HepG2 (cell line): ENCODE data around the gene CCSER2. TPM values are rescaled to one million over a fixed set of nuclear protein-coding genes. Genes with fewer than 3 reads are reported as not detected.

Experiments used
- ATAC-seq: fragments of 200-7000 bp; cut with Tn5 transposase; 3 replicates; pipeline ENCODE4 v1.9.1; 2020; ENCODE audit warnings: mild to moderate bottlenecking, moderate library complexity
- BruUV-seq: library from RNA; stranded (reverse); fragments of 400-500 nt; replicated peaks from 2 replicates; lab custom pipeline; 2021; lab: Mats Ljungman, UMichigan
- CTCF ChIA-PET: fragments of 300-600 bp; formaldehyde crosslinking; extraction: SDS; loops from one replicate; lab custom pipeline; 2021; ENCODE audit warnings: low total read pairs, inconsistent platforms, low intra/inter-chr PET ratio; lab: Yijun Ruan, JAX
- POLR2A ChIA-PET: fragments of 350-600 bp; sonication (Branson Sonifier 250); formaldehyde crosslinking; loops from one replicate; lab custom pipeline; 2020; ENCODE audit warnings: antibody characterized with exemption, inconsistent platforms; lab: Yijun Ruan, JAX
- DNase-seq: peaks from one replicate; pipeline ENCODE4 v3.0.0-alpha.2; 2015; ENCODE audit warnings: low spot score
- FAIRE-seq: peaks from 3 replicates; lab custom pipeline; 2011; peaks lifted over from hg19 to GRCh38; lab: Jason Lieb, UNC
- H2AFZ ChIP-seq: one replicate; pipeline ENCODE4 v1.6.1; 2011; ENCODE audit warnings: low read length, inconsistent platforms
- H3K27ac ChIP-seq: fragments of 300-600 bp; 3 replicates; pipeline ENCODE4 v1.8.0; 2011; ENCODE audit warnings: mixed run types, mild to moderate bottlenecking, mixed read lengths, low read length, inconsistent platforms; ENCODE audit not compliant: insufficient read depth; ENCODE audit errors: extremely low read length
- H3K27me3 ChIP-seq, 2 experiments: fragments of 200-600 bp in 1 of 2; 2 replicates in 1 of 2; 3 replicates in 1 of 2; pipeline versions ENCODE4 v1.6.0 to v1.8.0; 2011; ENCODE audit warnings: low read length in 2 of 2, mild to moderate bottlenecking in 2 of 2, moderate library complexity in 2 of 2, inconsistent platforms in 1 of 2; ENCODE audit not compliant: insufficient read depth in 2 of 2, control insufficient read depth in 1 of 2
- H3K36me3 ChIP-seq, 2 experiments: fragments of 200-600 bp in 1 of 2; replicated peaks in 1 of 2; 2 replicates in 1 of 2; 3 replicates in 1 of 2; pipeline versions ENCODE4 v1.5.1 to v1.8.0; 2011; ENCODE audit warnings: low read length in 2 of 2, inconsistent platforms in 1 of 2; ENCODE audit not compliant: insufficient read depth in 2 of 2, control insufficient read depth in 1 of 2
- H3K4me1 ChIP-seq: 2 replicates; pipeline ENCODE4 v1.5.1; 2012; ENCODE audit warnings: low read length, inconsistent platforms; ENCODE audit not compliant: insufficient read depth
- H3K4me2 ChIP-seq: 2 replicates; pipeline ENCODE4 v1.6.0; 2011; ENCODE audit warnings: low read depth, low read length, inconsistent platforms
- H3K4me3 ChIP-seq, 3 experiments: fragments of 200-600 bp in 1 of 3; sonication (generic), shearing (Covaris generic) in 1 of 3; replicated peaks in 1 of 3; 2 replicates each; pipeline ENCODE4 v1.5.1; 2011 to 2016; ENCODE audit warnings: low read length in 3 of 3, inconsistent platforms in 2 of 3, low read depth in 2 of 3, mild to moderate bottlenecking in 2 of 3, control low read depth in 1 of 3, mixed read lengths in 1 of 3; ENCODE audit not compliant: insufficient read depth in 1 of 3
- H3K79me2 ChIP-seq: one replicate; pipeline ENCODE4 v1.6.1; 2011; ENCODE audit warnings: low read length, inconsistent platforms; ENCODE audit not compliant: insufficient read depth
- H3K9ac ChIP-seq: 2 replicates; pipeline ENCODE4 v1.6.0; 2011; ENCODE audit warnings: mild to moderate bottlenecking, low read depth, low read length, inconsistent platforms; ENCODE audit not compliant: insufficient read depth
- H3K9me3 ChIP-seq: 2 replicates; pipeline ENCODE4 v1.5.1; 2012; ENCODE audit warnings: mild to moderate bottlenecking, low read length
- H4K20me1 ChIP-seq: 2 replicates; pipeline ENCODE4 v1.6.0; 2011; ENCODE audit warnings: inconsistent platforms, mild to moderate bottlenecking, low read length, moderate library complexity; ENCODE audit not compliant: insufficient read depth
- ATAD3A ChIP-seq: sonication (generic); formaldehyde crosslinking; IDR thresholded peaks from 2 replicates; pipeline ENCODE4 v1.4.0; 2020; ENCODE audit warnings: missing genetic modification reagents
- HIC2 ChIP-seq: sonication (generic); formaldehyde crosslinking; IDR thresholded peaks from 2 replicates; pipeline ENCODE4 v1.9.0; 2022; ENCODE audit warnings: low read depth, missing genetic modification reagents
- HIVEP1 ChIP-seq: sonication (generic); formaldehyde crosslinking; IDR thresholded peaks from 2 replicates; pipeline ENCODE4 v1.4.0; 2020; ENCODE audit warnings: mild to moderate bottlenecking, missing genetic modification reagents
- JUN ChIP-seq: sonication (generic); formaldehyde crosslinking; IDR thresholded peaks from 2 replicates; pipeline ENCODE4 v1.4.0; 2020; ENCODE audit warnings: mild to moderate bottlenecking, missing genetic modification reagents
- KDM3A ChIP-seq: IDR thresholded peaks from 2 replicates; pipeline ENCODE4 v1.6.1; 2018; ENCODE audit warnings: low read depth, missing compliant biosample characterization
- KLF13 ChIP-seq: sonication (generic); formaldehyde crosslinking; IDR thresholded peaks from 2 replicates; pipeline ENCODE4 v1.4.0; 2020; ENCODE audit warnings: mild to moderate bottlenecking, missing genetic modification reagents
- MAFF ChIP-seq: IDR thresholded peaks from 2 replicates; pipeline ENCODE4 v1.6.1; 2011; ENCODE audit warnings: low read depth, low read length, improper control_type of control experiment
- NR2F2 ChIP-seq: IDR thresholded peaks from 2 replicates; pipeline ENCODE4 v1.6.1; 2012; ENCODE audit warnings: low read depth, inconsistent platforms, borderline replicate concordance
- RFXAP ChIP-seq: sonication (generic); formaldehyde crosslinking; IDR thresholded peaks from 2 replicates; pipeline ENCODE4 v1.4.0; 2020; ENCODE audit warnings: missing genetic modification reagents, borderline replicate concordance
- SMC3 ChIP-seq: IDR thresholded peaks from 2 replicates; pipeline ENCODE4 v1.6.1; 2011; ENCODE audit warnings: low read length, improper control_type of control experiment
- THAP7 ChIP-seq: sonication (generic); formaldehyde crosslinking; IDR thresholded peaks from 2 replicates; pipeline ENCODE4 v1.8.1; 2023; ENCODE audit warnings: mild to moderate bottlenecking, missing genetic modification reagents
- ZNF225 ChIP-seq: sonication (generic); formaldehyde crosslinking; IDR thresholded peaks from 2 replicates; pipeline ENCODE4 v1.4.0; 2020; ENCODE audit warnings: mild to moderate bottlenecking, missing genetic modification reagents
- ZNF282 ChIP-seq: fragments of 450-650 bp; IDR thresholded peaks from 2 replicates; pipeline ENCODE4 v1.6.1; 2018; ENCODE audit not compliant: partially characterized antibody
- ZNF552 ChIP-seq: sonication (generic); formaldehyde crosslinking; IDR thresholded peaks from 2 replicates; pipeline ENCODE4 v1.9.0; 2022; ENCODE audit warnings: missing genetic modification reagents, mild to moderate bottlenecking, borderline replicate concordance
- ZNF619 ChIP-seq: sonication (generic); formaldehyde crosslinking; IDR thresholded peaks from 2 replicates; pipeline ENCODE4 v1.4.0; 2020; ENCODE audit warnings: mild to moderate bottlenecking, missing genetic modification reagents
- WGBS: methylation state at CpG from one replicate; pipeline ENCODE4 v1.1.6; 2017; ENCODE audit warnings: low lambda C conversion rate; 5-methylcytosine and 5-hydroxymethylcytosine counted together
- in situ Hi-C: cut with HindIII; loops from 2 replicates; pipeline ENCODE4 v1.10.0; 2017; ENCODE audit warnings: low pct_unique_long_range_greater_than_20kb; ENCODE audit not compliant: extremely low pct_ligation_motif_present
- intact Hi-C: fragments of 100-400 bp; cut with micrococcal nuclease; formaldehyde crosslinking; loops from one replicate; pipeline ENCODE4 v1.10.0; 2022; ENCODE audit not compliant: unreplicated experiment
- polyA plus RNA-seq, 8 experiments: library from polyadenylated mRNA; depleted of rRNA in 3 of 8; stranded (reverse) in 7 of 8; unstranded in 1 of 8; fragments of >200 nt; fragmentation: Illumina TruSeq in 4 of 8; extraction: Trizol in 4 of 8; gene quantifications; 2 replicates each; pipeline versions ENCODE4 v1.2.1 to v1.2.3, GENCODE V29; 2011 to 2016; ENCODE audit warnings: low read depth in 4 of 8, missing spikeins in 1 of 8, mixed read lengths in 1 of 8; ENCODE audit not compliant: insufficient read depth in 1 of 8
- total RNA-seq, 5 experiments: library from RNA; depleted of rRNA; stranded (reverse); fragments of >200 nt; fragmentation: Illumina TruSeq; extraction: Trizol; gene quantifications; 2 replicates each; pipeline ENCODE4 v1.2.3, GENCODE V29; 2016; ENCODE audit warnings: low read depth in 1 of 5
- TF ChIP-seq, protein P1 (sequence below): sonication (generic); formaldehyde crosslinking; IDR thresholded peaks from 2 replicates; pipeline ENCODE4 v1.5.0; 2020; ENCODE audit warnings: mild to moderate bottlenecking, missing genetic modification reagents
- TF ChIP-seq, protein P2 (sequence below): sonication (generic); formaldehyde crosslinking; IDR thresholded peaks from 2 replicates; pipeline ENCODE4 v1.5.0; 2020; ENCODE audit warnings: mild to moderate bottlenecking, missing genetic modification reagents, borderline replicate concordance

Gene CCSER2
- total and polyA plus RNA-seq, 2 of the 13 experiments (the other 11 are each of a cell fraction or from before 2014, with no cell fraction given): 13.3 to 17.2 TPM

DNA sequence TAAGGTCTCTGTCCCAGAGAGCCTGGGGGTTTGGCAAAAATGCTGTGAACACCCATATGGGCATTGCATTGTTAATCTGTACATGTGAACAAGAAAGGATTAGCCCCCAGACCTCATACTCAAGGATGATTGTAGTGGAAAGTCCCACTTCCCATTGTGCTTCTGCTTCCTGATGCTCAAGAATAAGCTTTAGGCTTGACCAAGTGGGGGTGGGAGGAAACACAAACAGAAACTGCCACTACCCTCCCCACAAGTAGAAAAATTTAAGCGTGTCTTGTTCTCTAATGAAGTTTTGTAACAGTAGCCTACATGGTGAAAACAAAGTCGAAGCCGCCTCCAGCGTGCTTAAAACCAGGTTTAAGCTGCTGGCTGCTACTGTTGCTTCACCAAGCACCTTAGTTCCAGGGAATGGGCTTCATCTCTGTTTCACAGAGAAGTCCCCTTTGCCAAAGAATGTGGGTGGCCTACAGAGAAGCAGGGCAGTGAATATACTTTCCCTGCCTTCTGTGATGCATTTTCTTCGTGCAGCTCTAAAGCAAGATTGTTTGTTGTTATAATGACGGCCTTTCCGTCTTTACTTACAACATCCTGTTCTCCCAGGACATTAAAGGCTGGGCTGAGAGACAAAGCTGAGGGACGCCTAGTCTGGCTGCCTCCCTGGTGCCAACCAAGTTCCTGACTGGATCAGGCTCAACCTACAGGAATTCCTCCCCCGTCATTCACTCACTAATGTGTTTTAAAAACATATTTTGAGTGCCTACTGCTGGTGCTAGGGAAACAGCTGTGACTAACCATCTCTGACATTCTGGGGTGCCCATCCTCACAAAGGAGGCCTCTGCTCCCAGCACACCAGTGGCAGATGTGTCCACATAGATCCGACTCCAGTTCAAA is 32.1 kb upstream of the CCSER2 start (continued):
- TF ChIP-seq HIC2 (CRISPR knock-in tag): no peak

- in situ Hi-C loops (no loop called here), intact Hi-C loops (no loop called here)
- FAIRE-seq (no peak), ATAC-seq (no peak), DNase-seq (no peak)
- BruUV-seq: no TSS peak
- Histone ChIP-seq H3K9ac (no peak overlapping the region), H3K4me1 (no peaks in the 10 kb centered on the region), H3K4me2 (no peak overlapping the region), H4K20me1 (no peaks in the 10 kb centered on the region), H2AFZ (no peak overlapping the region), H3K79me2 (no peaks in the 10 kb centered on the region), H3K27ac (no peak overlapping the region), H3K9me3 (no peaks in the 10 kb centered on the region), H3K27me3 (peaks cover 0 to 18% of the 10 kb centered on the region in 2 experiments; a peak in 2 of 5 replicates), H3K36me3 (no peaks in the 10 kb centered on the region), H3K4me3 (no peak overlapping the region)
- WGBS: 15% methylated on average over 3 of the region's 3 CpGs
- ChIA-PET POLR2A (no interaction called here), CTCF (no interaction called here)
- TF ChIP-seq ZNF282 (no peak), JUN (CRISPR knock-in tag) (no peak), KLF13 (CRISPR knock-in tag) (no peak), ZNF225 (CRISPR knock-in tag) (no peak), HIVEP1 (CRISPR knock-in tag) (no peak), ZNF619 (CRISPR knock-in tag) (no peak), ZNF552 (no peak), THAP7 (CRISPR knock-in tag) (no peak), SMC3 (no peak), KDM3A (no peak), MAFF (no peak), RFXAP (CRISPR knock-in tag) (no peak), NR2F2 (no peak), ATAD3A (CRISPR knock-in tag) (no peak)
- TF ChIP-seq, protein P1, sequence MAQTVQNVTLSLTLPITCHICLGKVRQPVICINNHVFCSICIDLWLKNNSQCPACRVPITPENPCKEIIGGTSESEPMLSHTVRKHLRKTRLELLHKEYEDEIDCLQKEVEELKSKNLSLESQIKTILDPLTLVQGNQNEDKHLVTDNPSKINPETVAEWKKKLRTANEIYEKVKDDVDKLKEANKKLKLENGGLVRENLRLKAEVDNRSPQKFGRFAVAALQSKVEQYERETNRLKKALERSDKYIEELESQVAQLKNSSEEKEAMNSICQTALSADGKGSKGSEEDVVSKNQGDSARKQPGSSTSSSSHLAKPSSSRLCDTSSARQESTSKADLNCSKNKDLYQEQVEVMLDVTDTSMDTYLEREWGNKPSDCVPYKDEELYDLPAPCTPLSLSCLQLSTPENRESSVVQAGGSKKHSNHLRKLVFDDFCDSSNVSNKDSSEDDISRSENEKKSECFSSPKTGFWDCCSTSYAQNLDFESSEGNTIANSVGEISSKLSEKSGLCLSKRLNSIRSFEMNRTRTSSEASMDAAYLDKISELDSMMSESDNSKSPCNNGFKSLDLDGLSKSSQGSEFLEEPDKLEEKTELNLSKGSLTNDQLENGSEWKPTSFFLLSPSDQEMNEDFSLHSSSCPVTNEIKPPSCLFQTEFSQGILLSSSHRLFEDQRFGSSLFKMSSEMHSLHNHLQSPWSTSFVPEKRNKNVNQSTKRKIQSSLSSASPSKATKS: no peak
- TF ChIP-seq, protein P2, sequence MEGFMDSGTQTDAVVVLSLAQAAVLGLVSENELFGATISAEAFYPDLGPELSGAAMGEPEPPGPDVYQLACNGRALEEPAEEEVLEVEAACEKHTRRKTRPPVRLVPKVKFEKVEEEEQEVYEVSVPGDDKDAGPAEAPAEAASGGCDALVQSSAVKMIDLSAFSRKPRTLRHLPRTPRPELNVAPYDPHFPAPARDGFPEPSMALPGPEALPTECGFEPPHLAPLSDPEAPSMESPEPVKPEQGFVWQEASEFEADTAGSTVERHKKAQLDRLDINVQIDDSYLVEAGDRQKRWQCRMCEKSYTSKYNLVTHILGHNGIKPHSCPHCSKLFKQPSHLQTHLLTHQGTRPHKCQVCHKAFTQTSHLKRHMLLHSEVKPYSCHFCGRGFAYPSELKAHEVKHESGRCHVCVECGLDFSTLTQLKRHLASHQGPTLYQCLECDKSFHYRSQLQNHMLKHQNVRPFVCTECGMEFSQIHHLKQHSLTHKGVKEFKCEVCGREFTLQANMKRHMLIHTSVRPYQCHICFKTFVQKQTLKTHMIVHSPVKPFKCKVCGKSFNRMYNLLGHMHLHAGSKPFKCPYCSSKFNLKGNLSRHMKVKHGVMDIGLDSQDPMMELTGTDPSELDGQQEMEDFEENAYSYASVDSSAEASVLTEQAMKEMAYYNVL: no peak
Measured at GRCh38 chr10:84298057-84298456, 30.3 kb upstream of the CCSER2 start.
